Activated CD8-positive, alpha-beta T cell treated with anti-CD3 and anti-CD28 coated beads, Interleukin-2, amount 10 ng/mL, durations not matched to agents 7 days and 5 days (primary cell): ENCODE data around the gene KIAA0513. TPM values are rescaled to one million over a fixed set of nuclear protein-coding genes. Genes with fewer than 3 reads are reported as not detected.
"Not testable (repeated sequence)": the region's sequence is repeated elsewhere in the genome, so short reads cannot be mapped to it uniquely, and the experiment has no call there.

Source experiments
- ATAC-seq: fragments of 150-1000 bp; cut with Tn5 transposase; one replicate; pipeline ENCODE4 v1.10.0; 2021; ENCODE audit warnings: moderate library complexity
- CTCF ChIA-PET: fragments of 350-600 bp; sonication (Branson Sonifier 250); formaldehyde crosslinking; loops from one replicate; lab custom pipeline; 2021; ENCODE audit warnings: antibody characterized with exemption; lab: Charles Lee
- POLR2A ChIA-PET: fragments of 350-600 bp; sonication (Branson Sonifier 250); formaldehyde crosslinking; loops from one replicate; lab custom pipeline; 2021; ENCODE audit warnings: antibody characterized with exemption; lab: Charles Lee
- DNase-seq: peaks from one replicate; pipeline ENCODE4 v3.0.0-alpha.2; 2020
- H3K27ac Mint-ChIP-seq: one replicate; pipeline ENCODE4 v1.8.0; 2021; ENCODE audit warnings: mild to moderate bottlenecking, mixed read lengths
- H3K27me3 Mint-ChIP-seq: one replicate; pipeline ENCODE4 v1.8.0; 2021; ENCODE audit warnings: low read depth, mixed read lengths
- H3K36me3 Mint-ChIP-seq: one replicate; pipeline ENCODE4 v1.8.0; 2021; ENCODE audit warnings: low read depth, mixed read lengths
- H3K4me1 Mint-ChIP-seq: one replicate; pipeline ENCODE4 v1.8.0; 2021; ENCODE audit warnings: low read depth, mixed read lengths
- H3K4me3 Mint-ChIP-seq: one replicate; pipeline ENCODE4 v1.8.0; 2021; ENCODE audit warnings: mild to moderate bottlenecking, mixed read lengths
- H3K9me3 Mint-ChIP-seq: one replicate; pipeline ENCODE4 v1.8.0; 2022; ENCODE audit warnings: mixed read lengths; ENCODE audit not compliant: insufficient read depth
- total RNA-seq, 2 experiments: library from RNA; stranded (reverse); gene quantifications; one replicate each; pipeline ENCODE4 v1.2.3, GENCODE V29; 2021

Gene KIAA0513
- total RNA-seq, 2 experiments from 2014 or later: 8.1 to 9.1 TPM

GRCh38 chr16:85032187-85032586, 4.6 kb downstream of the KIAA0513 start:
- H3K27ac Mint-ChIP-seq, H3K4me3 Mint-ChIP-seq, H3K36me3 Mint-ChIP-seq, POLR2A ChIA-PET, H3K9me3 Mint-ChIP-seq, DNase-seq, H3K27me3 Mint-ChIP-seq, ATAC-seq: not testable (repeated sequence)
- H3K4me1 Mint-ChIP-seq: peaks cover 30% of the 10 kb centered on the region
- CTCF ChIA-PET: interaction anchor here (1.7 kb wide), 1 partner anchor 23 kb away, joined by 6 read pairs; no protein-coding TSS in a partner anchor

- DNase-seq: no peak
- no peak for ATAC-seq
- H3K27ac Mint-ChIP-seq: no peak overlapping the region
- H3K27me3 Mint-ChIP-seq: no peaks in the 10 kb centered on the region
- H3K4me1 Mint-ChIP-seq: peaks cover 25% of the 10 kb centered on the region
- no peaks in the 10 kb centered on the region for H3K9me3 Mint-ChIP-seq
- no peak overlapping the region for H3K4me3 Mint-ChIP-seq
- ChIA-PET POLR2A (no interaction called here), CTCF (no interaction called here)
- H3K36me3 Mint-ChIP-seq: no peaks in the 10 kb centered on the region
These were observed 5.6 kb downstream of the KIAA0513 start for GRCh38 chr16:85033171-85033570.

GRCh38 chr16:85034591-85035433, 7.2 kb downstream of the KIAA0513 start:
- DNase-seq (no peak), ATAC-seq (no peak)
- POLR2A ChIA-PET: no interaction called here

GRCh38 chr16:85036236-85037049, 8.8 kb downstream of the KIAA0513 start:
- H3K27ac Mint-ChIP-seq: no peak overlapping the region

More at GRCh38 chr16:85034591-85035433, 7.2 kb downstream of the KIAA0513 start:
- Mint-ChIP-seq H3K27me3 (no peaks in the 10 kb centered on the region), H3K4me3 (no peak overlapping the region), H3K4me1 (peaks cover 9% of the 10 kb centered on the region), H3K36me3 (no peaks in the 10 kb centered on the region), H3K9me3 (no peaks in the 10 kb centered on the region), H3K27ac (no peak overlapping the region)
- CTCF ChIA-PET: interaction anchor here (1.0 kb wide), 1 partner anchor 64 kb away, joined by 3 read pairs; no protein-coding TSS in a partner anchor

GRCh38 chr16:85037050-85037410, 9.4 kb downstream of the KIAA0513 start:
- DNase-seq (no peak), ATAC-seq (no peak)
- CTCF ChIA-PET: no interaction called here
- Mint-ChIP-seq H3K27me3 (no peaks in the 10 kb centered on the region), H3K36me3 (no peaks in the 10 kb centered on the region), H3K9me3 (no peaks in the 10 kb centered on the region), H3K4me3 (no peak overlapping the region), H3K4me1 (no peaks in the 10 kb centered on the region), H3K27ac (no peak overlapping the region)
- POLR2A ChIA-PET: no interaction called here

More at GRCh38 chr16:85036236-85037049, 8.8 kb downstream of the KIAA0513 start:
- peaks cover 3% of the 10 kb centered on the region for H3K4me1 Mint-ChIP-seq
- H3K27me3 Mint-ChIP-seq: no peaks in the 10 kb centered on the region
- H3K9me3 Mint-ChIP-seq: no peaks in the 10 kb centered on the region
- ChIA-PET CTCF (interaction anchor here (1.0 kb wide), 1 partner anchor 66 kb away, joined by 3 read pairs; no protein-coding TSS in a partner anchor), POLR2A (no interaction called here)
- no peak for ATAC-seq
- no peak for DNase-seq
- H3K36me3 Mint-ChIP-seq: no peaks in the 10 kb centered on the region
- no peak overlapping the region for H3K4me3 Mint-ChIP-seq

- no peaks in the 10 kb centered on the region for H3K27me3 Mint-ChIP-seq
- POLR2A ChIA-PET: no interaction called here
- no peak for DNase-seq
- no peaks in the 10 kb centered on the region for H3K36me3 Mint-ChIP-seq
- H3K4me1 Mint-ChIP-seq: no peaks in the 10 kb centered on the region
- CTCF ChIA-PET: no interaction called here
- ATAC-seq: no peak
- no peak overlapping the region for H3K27ac Mint-ChIP-seq
- no peak overlapping the region for H3K4me3 Mint-ChIP-seq
- no peaks in the 10 kb centered on the region for H3K9me3 Mint-ChIP-seq
These were observed 10.1 kb downstream of the KIAA0513 start for GRCh38 chr16:85037721-85038120.

GRCh38 chr16:85040685-85041084, 13.1 kb downstream of the KIAA0513 start:
- Mint-ChIP-seq H3K27ac (no peak overlapping the region), H3K9me3 (no peaks in the 10 kb centered on the region), H3K27me3 (no peaks in the 10 kb centered on the region), H3K4me1 (no peaks in the 10 kb centered on the region), H3K36me3 (no peaks in the 10 kb centered on the region), H3K4me3 (no peak overlapping the region)
- POLR2A ChIA-PET: no interaction called here
- DNase-seq (no peak), ATAC-seq (no peak)
- CTCF ChIA-PET: no interaction called here

GRCh38 chr16:85041219-85042166, 13.9 kb downstream of the KIAA0513 start:
- POLR2A ChIA-PET: no interaction called here
- Mint-ChIP-seq H3K4me3 (no peak overlapping the region), H3K36me3 (no peaks in the 10 kb centered on the region), H3K9me3 (no peaks in the 10 kb centered on the region), H3K27me3 (no peaks in the 10 kb centered on the region), H3K27ac (no peak overlapping the region), H3K4me1 (peaks cover 2% of the 10 kb centered on the region)
- CTCF ChIA-PET: interaction anchor here (1.9 kb wide), 1 partner anchor 14 kb away, joined by 5 read pairs; the partner anchor contains the start of gene KIAA0513
- DNase-seq: no peak
- ATAC-seq: no peak

- no peak for ATAC-seq
- H3K27me3 Mint-ChIP-seq: no peaks in the 10 kb centered on the region
- no peak overlapping the region for H3K4me3 Mint-ChIP-seq
- no peaks in the 10 kb centered on the region for H3K36me3 Mint-ChIP-seq
- no peaks in the 10 kb centered on the region for H3K9me3 Mint-ChIP-seq
- H3K27ac Mint-ChIP-seq: no peak overlapping the region
- no peak for DNase-seq
- peaks cover 5% of the 10 kb centered on the region for H3K4me1 Mint-ChIP-seq
- POLR2A ChIA-PET: no interaction called here
- CTCF ChIA-PET: interaction anchor here (1.9 kb wide), 1 partner anchor 15 kb away, joined by 5 read pairs; the partner anchor contains the start of gene KIAA0513
These were observed 14.6 kb downstream of the KIAA0513 start for GRCh38 chr16:85042167-85042526.

GRCh38 chr16:85042606-85043005, 15.0 kb downstream of the KIAA0513 start:
- H3K27me3 Mint-ChIP-seq: no peaks in the 10 kb centered on the region
- no peak overlapping the region for H3K27ac Mint-ChIP-seq
- no peak for DNase-seq
- H3K36me3 Mint-ChIP-seq: no peaks in the 10 kb centered on the region
- ChIA-PET CTCF (interaction anchor here (1.9 kb wide), 1 partner anchor 16 kb away, joined by 5 read pairs; the partner anchor contains the start of gene KIAA0513), POLR2A (no interaction called here)
- peaks cover 9% of the 10 kb centered on the region for H3K4me1 Mint-ChIP-seq
- H3K4me3 Mint-ChIP-seq: no peak overlapping the region
- no peaks in the 10 kb centered on the region for H3K9me3 Mint-ChIP-seq
- ATAC-seq: no peak

GRCh38 chr16:85045077-85045476, 17.5 kb downstream of the KIAA0513 start:
- ATAC-seq: no peak
- no peak for DNase-seq
- Mint-ChIP-seq H3K27ac (no peak overlapping the region), H3K9me3 (no peaks in the 10 kb centered on the region), H3K27me3 (no peaks in the 10 kb centered on the region), H3K36me3 (no peaks in the 10 kb centered on the region), H3K4me1 (peaks cover 13% of the 10 kb centered on the region), H3K4me3 (no peak overlapping the region)
- POLR2A ChIA-PET: no interaction called here
- CTCF ChIA-PET: interaction anchor here (1.5 kb wide), 1 partner anchor 94 kb away, joined by 3 read pairs; no protein-coding TSS in a partner anchor
